Activated T-helper 1 cell treated with anti-CD3 and anti-CD28 coated beads, Interleukin-12 subunit alpha, Interleukin-12 subunit beta, Interleukin-2, Interleukin-4 antibody, amounts not matched to agents 30 ng/mL and 10 ng/mL and 1 ng/mL, durations not matched to agents 14 hours and 24 hours and 36 hours (primary cell): ENCODE data around the gene ZNF654. TPM values are rescaled to one million over a fixed set of nuclear protein-coding genes. Genes with fewer than 3 reads are reported as not detected.
"Not testable (repeated sequence)": the region's sequence is repeated elsewhere in the genome, so short reads cannot be mapped to it uniquely, and the experiment has no call there.

Experiments used
- DNase-seq: peaks from one replicate; pipeline ENCODE4 v3.0.0; 2021; ENCODE audit warnings: low spot score
- H3K27ac Mint-ChIP-seq: one replicate; pipeline ENCODE4 v1.8.0; 2021; ENCODE audit warnings: mild to moderate bottlenecking, mixed read lengths
- H3K27me3 Mint-ChIP-seq: one replicate; pipeline ENCODE4 v1.8.0; 2022; ENCODE audit warnings: mild to moderate bottlenecking, moderate library complexity, mixed read lengths; ENCODE audit not compliant: insufficient read depth
- H3K36me3 Mint-ChIP-seq: one replicate; pipeline ENCODE4 v1.8.0; 2021; ENCODE audit warnings: low read depth, mixed read lengths
- H3K4me1 Mint-ChIP-seq: one replicate; pipeline ENCODE4 v1.8.0; 2021; ENCODE audit warnings: low read depth, mixed read lengths
- H3K4me3 Mint-ChIP-seq: one replicate; pipeline ENCODE4 v1.8.0; 2021; ENCODE audit warnings: mild to moderate bottlenecking, moderate library complexity, mixed read lengths
- H3K9me3 Mint-ChIP-seq: one replicate; pipeline ENCODE4 v1.8.0; 2021; ENCODE audit warnings: mixed read lengths
- intact Hi-C: fragments of 100-400 bp; cut with micrococcal nuclease; formaldehyde crosslinking; loops from one replicate; pipeline ENCODE4 v1.15.1; 2024
- total RNA-seq: library from RNA; stranded (reverse); gene quantifications from 2 replicates; pipeline ENCODE4 v1.2.3, GENCODE V29; 2022

Gene ZNF654
- total RNA-seq, 1 donor from 2014 or later = 19.4 TPM

DNA sequence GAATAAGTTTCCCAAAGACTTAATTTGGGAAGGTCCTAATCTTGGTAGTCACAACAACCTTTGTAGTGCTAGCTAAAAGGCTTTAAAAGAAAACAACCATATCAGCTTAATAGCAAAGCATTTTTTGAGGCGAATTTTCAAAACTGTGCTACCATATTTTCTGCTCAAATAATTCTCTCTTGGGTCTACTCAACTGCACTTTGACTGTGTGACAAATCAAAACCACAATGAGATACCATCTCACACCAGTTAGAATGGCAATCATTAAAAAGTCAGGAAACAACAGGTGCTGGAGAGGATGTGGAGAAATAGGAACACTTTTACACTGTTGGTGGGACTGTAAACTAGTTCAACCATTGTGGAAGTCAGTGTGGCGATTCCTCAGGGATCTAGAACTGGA, 59.5 kb downstream of the ZNF654 start:
- H3K4me3 Mint-ChIP-seq, H3K27me3 Mint-ChIP-seq, H3K9me3 Mint-ChIP-seq, intact Hi-C loops, H3K27ac Mint-ChIP-seq, DNase-seq: not testable (repeated sequence)
- H3K36me3 Mint-ChIP-seq = peaks cover 28% of the 10 kb centered on the region
- H3K4me1 Mint-ChIP-seq = peaks cover 19% of the 10 kb centered on the region

GRCh38 chr3:88123526-88123925, 64.5 kb downstream of the ZNF654 start:
- H3K4me1 Mint-ChIP-seq = peaks cover 2% of the 10 kb centered on the region
- no peaks in the 10 kb centered on the region for H3K9me3 Mint-ChIP-seq
- no peak overlapping the region for H3K4me3 Mint-ChIP-seq
- peaks cover 7% of the 10 kb centered on the region for H3K36me3 Mint-ChIP-seq
- H3K27me3 Mint-ChIP-seq = no peaks in the 10 kb centered on the region
- no peak for DNase-seq
- H3K27ac Mint-ChIP-seq = no peak overlapping the region
- intact Hi-C loops = no loop called here

DNA sequence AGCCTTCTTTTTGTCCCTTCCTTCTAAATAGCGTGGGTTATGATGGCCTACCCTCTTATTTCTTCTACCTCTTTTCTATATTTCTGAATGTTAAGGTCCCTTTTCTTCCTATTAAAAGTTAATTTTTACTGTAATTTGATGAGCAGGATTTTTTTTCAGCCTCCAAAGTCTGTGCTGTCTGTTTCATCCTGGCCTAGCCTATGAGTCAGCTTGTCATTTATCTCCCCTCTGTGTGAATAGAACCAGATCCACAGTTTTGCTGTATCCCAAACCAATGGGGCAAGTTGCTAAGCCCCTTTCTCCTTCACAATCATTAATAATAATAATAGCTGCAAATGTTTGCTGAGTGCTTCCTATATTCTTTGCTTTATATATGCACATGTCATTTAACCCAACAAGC, 72.6 kb downstream of the ZNF654 start:
- H3K27me3 Mint-ChIP-seq = no peaks in the 10 kb centered on the region
- intact Hi-C loops = no loop called here
- no peak for DNase-seq
- H3K9me3 Mint-ChIP-seq = no peaks in the 10 kb centered on the region
- H3K27ac Mint-ChIP-seq = no peak overlapping the region
- no peak overlapping the region for H3K4me3 Mint-ChIP-seq
- peaks cover 22% of the 10 kb centered on the region for H3K36me3 Mint-ChIP-seq
- H3K4me1 Mint-ChIP-seq = peaks cover 10% of the 10 kb centered on the region

DNA sequence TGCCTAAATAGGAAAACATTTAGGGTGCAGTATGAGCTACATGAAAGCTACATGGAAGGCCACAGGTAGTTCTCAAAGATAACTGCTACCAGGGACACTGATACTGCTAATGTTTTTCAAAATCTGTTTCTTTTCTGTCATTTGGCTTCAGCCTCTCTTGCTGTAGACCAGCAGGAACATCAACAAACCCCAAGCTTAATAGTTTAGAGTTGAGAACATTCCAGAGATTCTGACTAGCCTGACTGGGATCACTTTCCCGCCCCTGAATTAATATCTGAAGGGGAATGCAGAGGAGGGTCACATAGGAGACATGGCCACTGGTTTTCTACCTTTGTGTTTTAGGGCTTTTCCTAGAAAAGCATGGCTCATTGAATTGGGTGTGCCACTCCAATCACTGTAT, 73.8 kb downstream of the ZNF654 start:
- no peak overlapping the region for H3K4me3 Mint-ChIP-seq
- H3K9me3 Mint-ChIP-seq = no peaks in the 10 kb centered on the region
- H3K4me1 Mint-ChIP-seq = peaks cover 10% of the 10 kb centered on the region
- peaks cover 26% of the 10 kb centered on the region for H3K36me3 Mint-ChIP-seq
- H3K27me3 Mint-ChIP-seq = no peaks in the 10 kb centered on the region
- intact Hi-C loops = no loop called here
- no peak overlapping the region for H3K27ac Mint-ChIP-seq
- no peak for DNase-seq

DNA sequence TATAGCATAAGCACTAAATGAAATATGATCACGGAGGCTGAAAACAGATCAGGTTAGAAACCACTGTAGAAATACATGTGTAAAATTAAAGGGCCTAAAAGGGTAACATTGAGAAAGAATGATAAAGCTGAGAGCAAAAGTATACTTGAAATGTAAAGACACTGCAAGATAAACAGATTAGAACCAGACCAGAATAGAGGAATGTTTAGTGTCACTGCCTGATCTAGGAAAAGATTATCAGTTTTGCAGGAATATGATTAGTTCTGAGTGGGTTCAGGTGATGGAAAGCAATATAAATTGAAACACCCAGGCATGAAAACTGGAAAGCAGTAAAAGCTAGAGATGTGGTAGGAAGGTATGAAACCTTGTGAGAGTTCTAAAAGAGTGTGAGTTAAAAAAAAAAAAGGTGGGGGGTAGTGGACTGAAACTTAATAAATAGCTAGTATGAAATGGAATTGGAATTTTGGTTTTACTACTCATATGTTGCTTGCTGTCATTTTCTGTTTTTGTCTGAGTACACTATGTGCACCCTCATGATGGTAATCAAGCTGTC, 74.7 kb downstream of the ZNF654 start:
- Mint-ChIP-seq H3K9me3 (no peaks in the 10 kb centered on the region), H3K36me3 (peaks cover 26% of the 10 kb centered on the region), H3K4me3 (no peak overlapping the region), H3K27ac (no peak overlapping the region), H3K4me1 (peaks cover 10% of the 10 kb centered on the region), H3K27me3 (no peaks in the 10 kb centered on the region)
- intact Hi-C loops = loop anchor here (2.0 kb wide), 1 partner anchor 15 kb away; the partner anchor contains the start of gene C3orf38
- no peak for DNase-seq

GRCh38 chr3:88137836-88138235, 78.8 kb downstream of the ZNF654 start:
- peaks cover 37% of the 10 kb centered on the region for H3K36me3 Mint-ChIP-seq
- intact Hi-C loops = no loop called here
- no peak overlapping the region for H3K4me3 Mint-ChIP-seq

GRCh38 chr3:88141458-88142083, 82.5 kb downstream of the ZNF654 start:
- no peaks in the 10 kb centered on the region for H3K27me3 Mint-ChIP-seq
- H3K36me3 Mint-ChIP-seq = peaks cover 30% of the 10 kb centered on the region
- DNase-seq = no peak
- no peak overlapping the region for H3K27ac Mint-ChIP-seq
- H3K9me3 Mint-ChIP-seq = no peaks in the 10 kb centered on the region
- no peaks in the 10 kb centered on the region for H3K4me1 Mint-ChIP-seq
- intact Hi-C loops = no loop called here
- no peak overlapping the region for H3K4me3 Mint-ChIP-seq

More at GRCh38 chr3:88137836-88138235, 78.8 kb downstream of the ZNF654 start:
- Mint-ChIP-seq H3K27ac (no peak overlapping the region), H3K9me3 (no peaks in the 10 kb centered on the region), H3K4me1 (peaks cover 5% of the 10 kb centered on the region), H3K27me3 (no peaks in the 10 kb centered on the region)
- DNase-seq = no peak

GRCh38 chr3:88142094-88142624, 83.1 kb downstream of the ZNF654 start:
- H3K27ac Mint-ChIP-seq = no peak overlapping the region
- no peaks in the 10 kb centered on the region for H3K27me3 Mint-ChIP-seq
- DNase-seq = no peak
- intact Hi-C loops = no loop called here
- H3K9me3 Mint-ChIP-seq = no peaks in the 10 kb centered on the region
- peaks cover 27% of the 10 kb centered on the region for H3K36me3 Mint-ChIP-seq
- H3K4me1 Mint-ChIP-seq = peaks cover 3% of the 10 kb centered on the region
- H3K4me3 Mint-ChIP-seq = no peak overlapping the region

GRCh38 chr3:88147261-88147660, 88.2 kb downstream of the ZNF654 start:
- intact Hi-C loops = loop anchor here (5.0 kb wide), 1 partner anchor 920 kb away; the partner anchor contains the start of gene CHMP2B
- H3K4me3 Mint-ChIP-seq = no peak overlapping the region
- no peaks in the 10 kb centered on the region for H3K9me3 Mint-ChIP-seq
- no peak overlapping the region for H3K27ac Mint-ChIP-seq
- peaks cover 28% of the 10 kb centered on the region for H3K4me1 Mint-ChIP-seq
- no peaks in the 10 kb centered on the region for H3K27me3 Mint-ChIP-seq
- peaks cover 7% of the 10 kb centered on the region for H3K36me3 Mint-ChIP-seq
- no peak for DNase-seq

- H3K36me3 Mint-ChIP-seq = peaks cover 8% of the 10 kb centered on the region
- H3K27ac Mint-ChIP-seq = peak overlapping the region; percentile 98
- peaks cover 36% of the 10 kb centered on the region for H3K4me1 Mint-ChIP-seq
- intact Hi-C loops = loop anchor here (1.0 to 5.0 kb wide), 3 partner anchors 14 to 921 kb away; partner anchors contain the start of genes CGGBP1, CHMP2B and ZNF654
- DNase-seq = no peak
- H3K27me3 Mint-ChIP-seq = no peaks in the 10 kb centered on the region
- peak overlapping the region; percentile 99 for H3K4me3 Mint-ChIP-seq
- no peaks in the 10 kb centered on the region for H3K9me3 Mint-ChIP-seq
Observed at GRCh38 chr3:88148651-88149050, 89.6 kb downstream of the ZNF654 start.

DNA sequence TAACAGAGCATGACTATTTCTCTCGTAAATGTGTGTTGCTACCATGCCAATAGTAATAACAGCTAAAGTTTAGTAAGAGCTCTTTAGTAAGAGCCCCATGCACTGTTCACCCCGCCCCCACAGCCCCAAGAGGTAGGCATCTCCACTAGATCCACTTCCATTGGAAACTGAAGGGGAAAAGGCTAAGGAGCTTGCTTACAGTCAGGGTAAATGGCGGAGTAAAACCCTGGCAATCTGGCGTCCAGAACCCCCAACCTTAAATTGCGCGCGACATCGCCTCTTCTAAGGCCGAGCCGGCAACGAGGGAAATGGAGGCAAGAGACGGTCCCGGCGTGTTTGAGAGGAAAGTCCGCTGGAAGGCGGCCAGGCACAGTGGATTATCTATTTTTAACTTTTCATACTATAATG, 90.0 kb downstream of the ZNF654 start:
- intact Hi-C loops = loop anchor here (1.0 to 5.0 kb wide), 3 partner anchors 14 to 922 kb away; partner anchors contain the start of genes CGGBP1, CHMP2B and ZNF654
- Mint-ChIP-seq H3K36me3 (peaks cover 8% of the 10 kb centered on the region), H3K9me3 (no peaks in the 10 kb centered on the region), H3K27me3 (no peaks in the 10 kb centered on the region), H3K4me3 (peak overlapping the region; percentile 99), H3K27ac (peak overlapping the region; percentile 98), H3K4me1 (peaks cover 36% of the 10 kb centered on the region)
- DNase-seq = no peak

DNA sequence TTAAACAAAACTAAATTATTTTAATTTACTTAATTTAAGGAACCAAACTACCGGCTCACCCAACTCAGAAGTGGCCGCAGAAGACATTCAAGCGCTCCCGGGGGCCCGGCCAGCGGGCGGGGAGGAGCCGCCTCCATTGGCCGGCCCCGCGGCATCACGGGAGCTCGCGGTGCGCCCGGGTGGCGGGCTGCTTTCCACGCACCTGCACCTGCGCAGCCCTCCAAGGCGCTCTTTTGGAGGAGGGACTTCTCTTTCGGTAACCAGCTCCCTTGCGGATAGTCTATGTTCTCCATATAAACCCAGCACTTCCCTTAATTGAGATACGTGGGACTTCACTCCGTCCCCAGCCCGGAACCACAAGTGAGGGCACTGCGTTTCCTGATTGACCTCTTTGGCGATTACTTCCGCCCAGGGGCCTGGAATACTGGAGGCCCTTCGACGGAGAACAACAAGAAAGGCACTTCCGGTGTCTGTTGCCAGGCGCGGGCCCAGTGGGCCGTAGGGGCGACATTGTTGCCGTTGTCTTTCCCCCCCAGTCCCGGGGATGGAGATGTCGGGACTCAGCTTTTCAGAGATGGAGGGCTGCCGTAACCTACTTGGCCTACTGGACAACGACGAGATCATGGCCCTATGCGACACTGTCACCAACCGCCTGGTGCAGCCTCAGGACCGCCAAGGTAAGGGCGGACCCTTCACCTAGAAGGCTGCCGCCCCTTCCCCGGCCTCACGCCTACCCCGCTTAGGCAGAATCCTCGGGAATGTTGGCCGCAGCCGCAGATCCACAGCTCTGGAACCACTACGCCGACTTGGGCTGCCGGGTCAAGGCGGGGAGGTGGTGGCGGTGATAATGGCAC, 90.7 kb downstream of the ZNF654 start, which contains the start of gene C3orf38:
Gene C3orf38 (plus strand): TSS at position 451 of the 854 bp plus-strand sequence. CDS start 94 bp downstream, at position 545.
- intact Hi-C loops = loop anchor here (1.0 to 5.0 kb wide), 5 partner anchors 15 to 922 kb away; partner anchors contain the start of genes CGGBP1, CHMP2B and ZNF654
- peak; percentile 80 for DNase-seq
- H3K9me3 Mint-ChIP-seq = no peaks in the 10 kb centered on the region
- H3K4me1 Mint-ChIP-seq = peaks cover 40% of the 10 kb centered on the region
- peak within 1 kb of the TSS; percentile 99 for H3K27ac Mint-ChIP-seq
- peak within 1 kb of the TSS; percentile 99 for H3K4me3 Mint-ChIP-seq
- H3K27me3 Mint-ChIP-seq = no peaks in the 10 kb centered on the region
- H3K36me3 Mint-ChIP-seq = peaks cover 13% of the 10 kb centered on the region
